ENCODE data around the gene PCP4.

DNA sequence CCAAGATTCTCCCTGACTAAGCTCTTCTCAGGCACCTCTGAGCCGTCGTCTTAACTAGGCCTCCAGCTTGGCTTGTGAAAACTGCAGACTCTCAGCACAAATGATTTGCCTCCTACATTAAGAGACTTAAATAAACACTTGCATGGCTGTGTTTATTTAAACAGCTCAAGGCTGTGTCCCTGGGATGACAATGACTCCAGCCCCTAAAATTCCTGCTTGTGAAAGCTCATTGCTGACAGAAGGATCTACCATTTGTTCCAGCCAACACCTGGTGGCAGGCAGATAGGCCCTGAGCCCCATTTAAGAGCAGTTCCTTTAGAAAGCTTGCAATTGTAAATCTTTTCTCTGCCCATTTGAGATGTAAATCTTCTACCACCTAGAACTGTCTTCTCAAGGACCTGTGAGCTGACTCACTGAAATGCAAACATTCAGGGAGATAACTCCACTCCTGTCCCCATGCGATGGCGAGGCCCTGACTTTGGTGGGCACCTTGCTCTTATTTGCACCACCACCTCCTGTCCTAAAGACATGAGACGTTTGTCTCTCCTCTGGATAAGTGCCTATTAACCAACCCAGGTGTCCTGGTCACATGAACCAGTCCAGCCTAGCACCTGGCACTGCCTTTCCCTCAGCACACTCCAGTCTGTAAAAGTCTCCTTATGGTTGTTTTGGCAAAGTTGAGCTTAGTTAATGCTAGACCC is 15.1 kb upstream of the PCP4 start:
- no peak for TF ChIP-seq NPAS2 (CRISPR knock-in tag; IDR thresholded peaks at IDR 0.05; ENCODE audit: borderline replicate concordance)
- TF ChIP-seq, protein P1, sequence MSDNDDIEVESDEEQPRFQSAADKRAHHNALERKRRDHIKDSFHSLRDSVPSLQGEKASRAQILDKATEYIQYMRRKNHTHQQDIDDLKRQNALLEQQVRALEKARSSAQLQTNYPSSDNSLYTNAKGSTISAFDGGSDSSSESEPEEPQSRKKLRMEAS (IDR thresholded peaks at IDR 0.05), result no peak
- TF ChIP-seq, protein P2, sequence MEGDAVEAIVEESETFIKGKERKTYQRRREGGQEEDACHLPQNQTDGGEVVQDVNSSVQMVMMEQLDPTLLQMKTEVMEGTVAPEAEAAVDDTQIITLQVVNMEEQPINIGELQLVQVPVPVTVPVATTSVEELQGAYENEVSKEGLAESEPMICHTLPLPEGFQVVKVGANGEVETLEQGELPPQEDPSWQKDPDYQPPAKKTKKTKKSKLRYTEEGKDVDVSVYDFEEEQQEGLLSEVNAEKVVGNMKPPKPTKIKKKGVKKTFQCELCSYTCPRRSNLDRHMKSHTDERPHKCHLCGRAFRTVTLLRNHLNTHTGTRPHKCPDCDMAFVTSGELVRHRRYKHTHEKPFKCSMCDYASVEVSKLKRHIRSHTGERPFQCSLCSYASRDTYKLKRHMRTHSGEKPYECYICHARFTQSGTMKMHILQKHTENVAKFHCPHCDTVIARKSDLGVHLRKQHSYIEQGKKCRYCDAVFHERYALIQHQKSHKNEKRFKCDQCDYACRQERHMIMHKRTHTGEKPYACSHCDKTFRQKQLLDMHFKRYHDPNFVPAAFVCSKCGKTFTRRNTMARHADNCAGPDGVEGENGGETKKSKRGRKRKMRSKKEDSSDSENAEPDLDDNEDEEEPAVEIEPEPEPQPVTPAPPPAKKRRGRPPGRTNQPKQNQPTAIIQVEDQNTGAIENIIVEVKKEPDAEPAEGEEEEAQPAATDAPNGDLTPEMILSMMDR (IDR thresholded peaks at IDR 0.05), result no peak
- TF ChIP-seq ZNF302 (CRISPR knock-in tag; IDR thresholded peaks at IDR 0.05), result no peak
- TF ChIP-seq RFX5 (IDR thresholded peaks at IDR 0.05), result no peak
- no peak for TF ChIP-seq ZFP36 (IDR thresholded peaks at IDR 0.05; ENCODE audit: borderline replicate concordance, partially characterized antibody)
- TF ChIP-seq POLR2A (IDR thresholded peaks at IDR 0.05; ENCODE audit: low read length), result no peak
- no peak for TF ChIP-seq HOXB5 (CRISPR knock-in tag; IDR thresholded peaks at IDR 0.05)
- TF ChIP-seq, protein P3, sequence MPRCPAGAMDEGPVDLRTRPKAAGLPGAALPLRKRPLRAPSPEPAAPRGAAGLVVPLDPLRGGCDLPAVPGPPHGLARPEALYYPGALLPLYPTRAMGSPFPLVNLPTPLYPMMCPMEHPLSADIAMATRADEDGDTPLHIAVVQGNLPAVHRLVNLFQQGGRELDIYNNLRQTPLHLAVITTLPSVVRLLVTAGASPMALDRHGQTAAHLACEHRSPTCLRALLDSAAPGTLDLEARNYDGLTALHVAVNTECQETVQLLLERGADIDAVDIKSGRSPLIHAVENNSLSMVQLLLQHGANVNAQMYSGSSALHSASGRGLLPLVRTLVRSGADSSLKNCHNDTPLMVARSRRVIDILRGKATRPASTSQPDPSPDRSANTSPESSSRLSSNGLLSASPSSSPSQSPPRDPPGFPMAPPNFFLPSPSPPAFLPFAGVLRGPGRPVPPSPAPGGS (IDR thresholded peaks at IDR 0.05), result no peak
- TF ChIP-seq CHD2 (IDR thresholded peaks at IDR 0.05; ENCODE audit: low read length, partially characterized antibody), result no peak
- no peak for TF ChIP-seq EP300 (IDR thresholded peaks at IDR 0.05)
- TF ChIP-seq RAD21 (conservative IDR thresholded peaks at IDR 0.05 in 1 of 2, IDR thresholded peaks at IDR 0.05 in 1 of 2), result no peak
- TF ChIP-seq RNF2 (IDR thresholded peaks at IDR 0.05; ENCODE audit: borderline replicate concordance, low read depth), result no peak

Measured in A549 (cell line).